NCI-H1048 (cell line): ENCODE measurements around the gene DIP2C.
"Not testable (repeated sequence)": the region's sequence is repeated elsewhere in the genome, so short reads cannot be mapped to it uniquely, and the experiment has no call there.

Experiments used
- DNase-seq: peaks from one replicate; lab custom pipeline; 2025; lab: John Stamatoyannopoulos, UW

Gene DIP2C

GRCh38 chr10:266974-267425, 422.5 kb downstream of the DIP2C start:
- no peak for DNase-seq

GRCh38 chr10:265816-266588, 423.5 kb downstream of the DIP2C start:
- DNase-seq = not testable (repeated sequence)

GRCh38 chr10:265074-265440, 424.4 kb downstream of the DIP2C start:
- DNase-seq = not testable (repeated sequence)

GRCh38 chr10:264160-265073, 425.1 kb downstream of the DIP2C start:
- DNase-seq = not testable (repeated sequence)

GRCh38 chr10:260819-261429, 428.5 kb downstream of the DIP2C start:
- no peak for DNase-seq

GRCh38 chr10:251982-252582, 437.4 kb downstream of the DIP2C start:
- DNase-seq = no peak

GRCh38 chr10:248307-248706, 441.2 kb downstream of the DIP2C start:
- no peak for DNase-seq

- no peak for DNase-seq
Measured at GRCh38 chr10:247480-247879, 442.0 kb downstream of the DIP2C start.

GRCh38 chr10:246431-246830, 443.0 kb downstream of the DIP2C start:
- no peak for DNase-seq

- no peak for DNase-seq
Measured at GRCh38 chr10:244227-244626, 445.2 kb downstream of the DIP2C start.

- DNase-seq = no peak
Measured at GRCh38 chr10:241966-242643, 447.4 kb downstream of the DIP2C start.

GRCh38 chr10:241451-241850, 448.0 kb downstream of the DIP2C start:
- DNase-seq = no peak

- no peak for DNase-seq
Measured at GRCh38 chr10:239109-239508, 450.4 kb downstream of the DIP2C start.

GRCh38 chr10:235915-236314, 453.6 kb downstream of the DIP2C start:
- DNase-seq = no peak

- no peak for DNase-seq
Measured at GRCh38 chr10:234708-235406, 454.6 kb downstream of the DIP2C start.

GRCh38 chr10:232878-233277, 456.6 kb downstream of the DIP2C start:
- DNase-seq = no peak

- DNase-seq = no peak
Measured at GRCh38 chr10:232061-232460, 457.4 kb downstream of the DIP2C start.

GRCh38 chr10:230758-231157, 458.7 kb downstream of the DIP2C start:
- DNase-seq = no peak

GRCh38 chr10:228366-228765, 461.1 kb downstream of the DIP2C start:
- DNase-seq = no peak

GRCh38 chr10:227014-227413, 462.5 kb downstream of the DIP2C start:
- DNase-seq = no peak

- DNase-seq = no peak
Measured at GRCh38 chr10:226018-226417, 463.4 kb downstream of the DIP2C start.
